Parathyroid adenoma (tissue), 2 donors: ENCODE data around the gene FAM234B.

Source experiments
- H2AFZ ChIP-seq: fragments of 300-600 bp; sonication (generic); one replicate; pipeline ENCODE4 v1.7.0; 2017; ENCODE audit warnings: antibody characterized with exemption, mild to moderate bottlenecking
- H3K27ac ChIP-seq: fragments of 300-600 bp; sonication (generic); one replicate; pipeline ENCODE4 v1.7.0; 2017
- H3K27me3 ChIP-seq: fragments of 300-600 bp; sonication (generic); one replicate; pipeline ENCODE4 v1.7.0; 2017; ENCODE audit warnings: low read length; ENCODE audit not compliant: control insufficient read depth, insufficient read depth
- H3K36me3 ChIP-seq: fragments of 300-600 bp; sonication (generic); one replicate; pipeline ENCODE4 v1.7.0; 2017; ENCODE audit warnings: low read length; ENCODE audit not compliant: control insufficient read depth, insufficient read depth
- H3K4me1 ChIP-seq: fragments of 300-600 bp; sonication (generic); one replicate; pipeline ENCODE4 v1.7.0; 2017; ENCODE audit warnings: control low read depth
- H3K4me2 ChIP-seq: fragments of 300-600 bp; sonication (generic); one replicate; pipeline ENCODE4 v1.7.0; 2017; ENCODE audit warnings: low read length
- H3K4me3 ChIP-seq: fragments of 300-600 bp; sonication (generic); one replicate; pipeline ENCODE4 v1.7.0; 2017; ENCODE audit warnings: low read depth, low read length
- H3K79me2 ChIP-seq: fragments of 300-600 bp; sonication (generic); one replicate; pipeline ENCODE4 v1.7.0; 2017; ENCODE audit warnings: control low read depth
- H3K9ac ChIP-seq: fragments of 300-600 bp; sonication (generic); one replicate; pipeline ENCODE4 v1.7.0; 2017; ENCODE audit warnings: mild to moderate bottlenecking
- H3K9me3 ChIP-seq: fragments of 300-600 bp; sonication (generic); one replicate; pipeline ENCODE4 v1.7.0; 2017; ENCODE audit warnings: low read length; ENCODE audit not compliant: control insufficient read depth
- TF ChIP-seq, protein P1 (sequence below): fragments of 300-600 bp; sonication (generic); IDR thresholded peaks from one replicate; pipeline ENCODE4 v1.7.0; 2017; ENCODE audit warnings: antibody characterized with exemption, mild to moderate bottlenecking
- donor health status: primary hyperparathyroidism.

The FAM234B gene

DNA sequence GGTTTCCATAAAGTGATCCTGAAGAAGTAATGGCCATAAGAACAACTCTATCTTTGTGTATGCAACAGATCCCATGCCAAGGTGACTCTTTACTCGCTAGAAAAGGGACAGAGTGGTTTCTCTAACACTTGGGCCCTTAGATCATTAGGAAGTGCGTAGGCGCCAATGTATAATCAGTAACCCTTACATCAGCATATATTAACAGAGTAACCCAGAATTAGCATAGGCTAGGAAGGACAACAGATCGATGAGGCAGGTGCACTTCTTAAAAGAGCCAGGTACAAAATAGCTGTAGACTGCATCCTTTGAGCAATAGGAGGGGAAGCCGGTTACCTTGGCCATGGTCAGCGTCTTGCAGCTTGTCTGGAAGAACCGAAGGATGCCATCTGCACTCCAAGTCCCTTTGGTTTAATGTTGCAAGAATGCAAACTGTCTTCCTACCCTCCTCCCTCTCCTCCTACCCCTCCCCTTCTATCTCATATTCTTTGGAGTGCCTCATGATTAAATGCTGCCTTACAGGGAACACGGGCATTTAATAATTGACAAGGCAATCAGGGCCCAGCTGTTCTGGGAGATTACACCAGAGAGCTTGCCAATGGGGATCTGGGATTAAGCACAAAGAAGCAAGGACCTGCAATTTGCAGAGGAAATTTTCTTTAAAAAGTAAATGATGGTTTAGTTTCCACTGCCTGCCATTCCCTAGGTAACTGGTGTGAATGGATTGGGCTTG, 51.2 kb downstream of the FAM234B start:
- H3K27ac ChIP-seq = no peak overlapping the region
- H3K4me3 ChIP-seq = no peak overlapping the region
- H3K9ac ChIP-seq = no peak overlapping the region
- no peaks in the 10 kb centered on the region for H3K9me3 ChIP-seq
- H3K36me3 ChIP-seq = no peaks in the 10 kb centered on the region
- H3K4me1 ChIP-seq = peaks cover 11% of the 10 kb centered on the region
- H3K27me3 ChIP-seq = no peaks in the 10 kb centered on the region
- H3K4me2 ChIP-seq = no peak overlapping the region
- TF ChIP-seq, protein P1, sequence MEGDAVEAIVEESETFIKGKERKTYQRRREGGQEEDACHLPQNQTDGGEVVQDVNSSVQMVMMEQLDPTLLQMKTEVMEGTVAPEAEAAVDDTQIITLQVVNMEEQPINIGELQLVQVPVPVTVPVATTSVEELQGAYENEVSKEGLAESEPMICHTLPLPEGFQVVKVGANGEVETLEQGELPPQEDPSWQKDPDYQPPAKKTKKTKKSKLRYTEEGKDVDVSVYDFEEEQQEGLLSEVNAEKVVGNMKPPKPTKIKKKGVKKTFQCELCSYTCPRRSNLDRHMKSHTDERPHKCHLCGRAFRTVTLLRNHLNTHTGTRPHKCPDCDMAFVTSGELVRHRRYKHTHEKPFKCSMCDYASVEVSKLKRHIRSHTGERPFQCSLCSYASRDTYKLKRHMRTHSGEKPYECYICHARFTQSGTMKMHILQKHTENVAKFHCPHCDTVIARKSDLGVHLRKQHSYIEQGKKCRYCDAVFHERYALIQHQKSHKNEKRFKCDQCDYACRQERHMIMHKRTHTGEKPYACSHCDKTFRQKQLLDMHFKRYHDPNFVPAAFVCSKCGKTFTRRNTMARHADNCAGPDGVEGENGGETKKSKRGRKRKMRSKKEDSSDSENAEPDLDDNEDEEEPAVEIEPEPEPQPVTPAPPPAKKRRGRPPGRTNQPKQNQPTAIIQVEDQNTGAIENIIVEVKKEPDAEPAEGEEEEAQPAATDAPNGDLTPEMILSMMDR = no peak
- no peaks in the 10 kb centered on the region for H3K79me2 ChIP-seq
- no peak overlapping the region for H2AFZ ChIP-seq

DNA sequence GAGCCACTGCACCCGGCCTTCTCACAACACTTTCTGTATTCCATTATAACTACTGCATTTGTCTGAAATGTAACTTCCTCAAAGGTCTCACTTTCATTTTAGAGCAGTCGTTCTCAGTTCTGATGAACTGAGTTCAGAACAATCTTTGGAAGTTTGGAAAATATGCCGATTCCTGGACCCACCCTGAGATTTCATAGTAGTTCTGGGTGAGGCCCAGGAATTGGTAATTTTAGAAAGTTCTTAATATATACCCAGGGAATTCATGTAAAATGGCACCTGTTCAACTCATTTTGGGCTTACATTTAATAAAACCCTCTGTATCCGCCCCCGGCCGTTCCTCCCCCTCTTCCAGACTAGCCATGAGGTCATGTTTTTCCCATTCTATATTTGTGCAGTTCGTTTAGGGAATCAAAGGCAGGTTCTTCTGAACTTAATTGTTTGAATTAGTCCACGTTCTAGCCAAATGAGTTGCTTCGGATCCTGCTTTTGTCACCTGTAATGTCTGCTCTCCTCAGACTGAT, 53.4 kb downstream of the FAM234B start:
- H2AFZ ChIP-seq = peak overlapping the region; percentile 79
- H3K4me2 ChIP-seq = peak overlapping the region; percentile 37
- TF ChIP-seq, protein P1 = no peak
- H3K9me3 ChIP-seq = no peaks in the 10 kb centered on the region
- no peaks in the 10 kb centered on the region for H3K36me3 ChIP-seq
- no peaks in the 10 kb centered on the region for H3K27me3 ChIP-seq
- H3K9ac ChIP-seq = no peak overlapping the region
- H3K27ac ChIP-seq = peak overlapping the region; percentile 69
- no peaks in the 10 kb centered on the region for H3K79me2 ChIP-seq
- H3K4me3 ChIP-seq = peak overlapping the region; percentile 40
- peaks cover 20% of the 10 kb centered on the region for H3K4me1 ChIP-seq

DNA sequence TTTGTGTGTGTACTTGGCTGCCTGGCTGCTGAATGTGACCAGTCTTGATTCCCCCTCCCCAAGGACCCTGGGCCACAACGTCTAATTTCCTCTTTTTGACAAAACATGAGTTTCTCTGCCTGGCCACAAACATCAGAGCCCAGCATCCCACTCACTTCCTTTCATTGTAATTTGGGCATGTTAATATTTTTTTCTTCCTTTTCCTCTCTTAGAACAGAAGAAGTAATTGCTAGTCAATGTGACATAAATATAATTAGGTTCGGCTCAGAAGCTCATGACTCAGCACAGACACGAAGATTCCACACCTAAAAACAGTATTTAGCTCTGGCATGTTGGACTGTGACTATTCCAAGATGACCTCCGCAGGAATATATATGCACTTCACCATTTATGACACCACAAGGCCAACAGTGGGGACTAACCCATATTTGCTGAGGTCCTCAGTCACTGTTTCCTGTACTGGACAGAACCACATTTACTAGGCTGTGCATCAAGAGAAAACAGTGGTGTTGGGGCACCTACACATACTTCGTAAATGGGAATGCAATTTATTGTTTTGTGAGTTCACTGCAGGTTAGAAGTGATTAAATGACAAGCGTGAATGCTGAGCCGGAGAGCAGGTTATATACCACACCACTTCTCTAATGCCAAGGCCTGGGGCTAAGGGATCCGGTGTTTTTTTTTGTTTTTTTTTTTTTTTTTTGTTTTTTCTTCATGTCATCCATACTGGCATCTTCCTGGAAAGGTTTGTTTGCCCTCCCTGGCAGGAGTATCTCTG, 55.1 kb downstream of the FAM234B start:
- Histone ChIP-seq H3K4me1 (peaks cover 20% of the 10 kb centered on the region), H3K27ac (peak overlapping the region; percentile 88), H3K79me2 (no peaks in the 10 kb centered on the region), H3K27me3 (no peaks in the 10 kb centered on the region), H3K36me3 (no peaks in the 10 kb centered on the region), H3K9ac (no peak overlapping the region), H3K9me3 (no peaks in the 10 kb centered on the region), H3K4me2 (no peak overlapping the region), H2AFZ (no peak overlapping the region), H3K4me3 (no peak overlapping the region)
- TF ChIP-seq, protein P1 = no peak

DNA sequence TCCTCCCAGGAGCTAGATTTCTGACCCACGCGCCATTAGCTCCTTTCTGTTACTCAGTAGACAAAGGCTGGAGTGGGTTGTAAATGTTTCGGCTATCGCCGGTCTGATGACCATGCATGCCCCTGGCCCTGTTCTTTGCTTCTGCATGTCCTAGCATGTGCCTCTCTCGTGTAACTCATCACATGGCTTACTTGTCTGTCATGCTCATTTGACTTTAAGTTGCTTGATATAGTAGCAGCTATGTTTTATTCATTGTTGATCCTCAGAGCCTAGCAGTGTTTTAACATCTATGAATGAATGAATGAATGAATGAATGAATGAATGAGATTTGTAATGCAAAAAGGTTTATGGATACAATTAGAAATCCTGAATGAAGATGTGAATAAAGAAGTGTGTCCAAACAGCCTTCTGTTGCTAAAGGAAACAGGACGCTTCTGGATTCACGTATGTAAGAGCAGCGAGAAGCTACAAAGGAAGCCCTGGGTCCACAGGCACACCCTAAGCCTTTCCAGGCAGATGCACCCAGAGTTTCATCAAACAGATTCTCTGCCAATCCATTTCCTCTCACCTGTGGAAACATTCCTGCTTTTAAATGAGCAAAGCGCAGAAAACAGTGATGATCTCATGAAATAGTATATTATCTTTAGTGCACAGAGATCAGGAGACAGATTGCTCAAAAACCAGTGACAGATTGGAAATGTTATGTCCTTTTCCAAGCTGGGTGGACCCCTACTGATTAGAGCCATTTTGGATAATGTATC, 55.8 kb downstream of the FAM234B start:
- TF ChIP-seq, protein P1 = no peak
- Histone ChIP-seq H3K9ac (no peak overlapping the region), H3K4me2 (no peak overlapping the region), H3K4me1 (peaks cover 20% of the 10 kb centered on the region), H3K36me3 (no peaks in the 10 kb centered on the region), H3K27me3 (no peaks in the 10 kb centered on the region), H3K9me3 (no peaks in the 10 kb centered on the region), H2AFZ (peak overlapping the region; percentile 94), H3K79me2 (no peaks in the 10 kb centered on the region), H3K4me3 (no peak overlapping the region), H3K27ac (peak overlapping the region; percentile 88)
